GM12865 (cell line): Measurements from ENCODE around the gene TROAP.
"Not testable (repeated sequence)": the region's sequence is repeated elsewhere in the genome, so short reads cannot be mapped to it uniquely, and the experiment has no call there.

Experiments used
- DNase-seq: peaks from one replicate; pipeline ENCODE4 v3.0.0; 2010; ENCODE audit warnings: low read depth
- H3K4me3 ChIP-seq: 2 replicates; pipeline ENCODE4 v1.5.1; 2011; ENCODE audit warnings: mild to moderate bottlenecking, low read depth, low read length, control low read depth
- TF ChIP-seq, protein P1 (sequence below): IDR thresholded peaks from 2 replicates; pipeline ENCODE4 v1.5.1; 2011; ENCODE audit warnings: low read length, control low read depth, low read depth, inconsistent platforms; ENCODE audit not compliant: insufficient read depth; ENCODE audit errors: missing control alignments

Gene TROAP

GRCh38 chr12:49331380-49332222, 8.5 kb downstream of the TROAP start:
- TF ChIP-seq, protein P1, sequence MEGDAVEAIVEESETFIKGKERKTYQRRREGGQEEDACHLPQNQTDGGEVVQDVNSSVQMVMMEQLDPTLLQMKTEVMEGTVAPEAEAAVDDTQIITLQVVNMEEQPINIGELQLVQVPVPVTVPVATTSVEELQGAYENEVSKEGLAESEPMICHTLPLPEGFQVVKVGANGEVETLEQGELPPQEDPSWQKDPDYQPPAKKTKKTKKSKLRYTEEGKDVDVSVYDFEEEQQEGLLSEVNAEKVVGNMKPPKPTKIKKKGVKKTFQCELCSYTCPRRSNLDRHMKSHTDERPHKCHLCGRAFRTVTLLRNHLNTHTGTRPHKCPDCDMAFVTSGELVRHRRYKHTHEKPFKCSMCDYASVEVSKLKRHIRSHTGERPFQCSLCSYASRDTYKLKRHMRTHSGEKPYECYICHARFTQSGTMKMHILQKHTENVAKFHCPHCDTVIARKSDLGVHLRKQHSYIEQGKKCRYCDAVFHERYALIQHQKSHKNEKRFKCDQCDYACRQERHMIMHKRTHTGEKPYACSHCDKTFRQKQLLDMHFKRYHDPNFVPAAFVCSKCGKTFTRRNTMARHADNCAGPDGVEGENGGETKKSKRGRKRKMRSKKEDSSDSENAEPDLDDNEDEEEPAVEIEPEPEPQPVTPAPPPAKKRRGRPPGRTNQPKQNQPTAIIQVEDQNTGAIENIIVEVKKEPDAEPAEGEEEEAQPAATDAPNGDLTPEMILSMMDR: peak; percentile 49
- no peak overlapping the region for H3K4me3 ChIP-seq
- DNase-seq: no peak

GRCh38 chr12:49332441-49332861, 9.4 kb downstream of the TROAP start:
- TF ChIP-seq, protein P1: no peak
- no peak overlapping the region for H3K4me3 ChIP-seq
- DNase-seq: no peak

DNA sequence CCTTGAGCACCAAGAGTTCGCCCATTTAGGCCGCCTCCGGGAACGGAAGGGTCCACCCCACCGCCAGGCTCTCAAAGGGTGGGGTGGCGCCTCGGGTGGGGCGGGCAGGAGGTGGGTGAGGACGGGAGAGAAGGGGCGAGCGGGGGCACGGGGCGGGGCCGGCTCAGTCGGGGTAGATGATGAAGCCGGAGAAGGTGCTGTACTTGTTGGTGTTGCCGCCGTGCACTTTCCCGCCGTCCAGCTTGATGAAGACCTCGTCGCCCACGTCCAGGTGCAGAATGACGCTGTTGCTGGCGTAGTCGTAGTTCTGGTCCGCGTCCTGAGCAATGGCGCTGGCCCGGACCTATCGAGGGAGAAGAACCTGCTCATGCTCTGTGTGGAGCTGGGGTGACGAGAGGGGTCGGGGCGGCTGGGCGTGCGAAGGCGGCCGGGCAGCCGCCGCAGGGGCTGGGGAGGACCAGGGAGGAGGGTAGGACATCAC, 9.9 kb downstream of the TROAP start:
- no peak overlapping the region for H3K4me3 ChIP-seq
- TF ChIP-seq, protein P1: no peak
- no peak for DNase-seq

DNA sequence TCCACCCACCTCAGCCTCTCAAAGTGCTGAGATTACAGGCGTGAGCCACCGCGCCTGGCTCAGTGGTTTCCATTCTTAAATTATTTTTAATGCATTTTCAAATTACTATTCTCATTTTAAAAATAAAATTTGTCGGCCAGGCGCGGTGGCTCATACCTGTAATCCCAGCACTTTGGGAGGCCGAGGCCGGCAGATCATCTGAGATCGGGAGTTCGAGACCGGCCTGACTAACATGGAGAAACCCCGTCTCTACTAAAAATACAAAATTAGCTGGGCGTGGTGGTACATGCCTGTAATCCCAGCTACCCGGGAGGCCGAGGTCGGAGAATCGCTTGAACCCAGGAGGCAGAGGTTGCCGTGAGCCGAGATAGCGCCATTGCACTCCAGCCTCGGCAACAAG, 10.7 kb downstream of the TROAP start:
- not testable (repeated sequence) for DNase-seq, H3K4me3 ChIP-seq

DNA sequence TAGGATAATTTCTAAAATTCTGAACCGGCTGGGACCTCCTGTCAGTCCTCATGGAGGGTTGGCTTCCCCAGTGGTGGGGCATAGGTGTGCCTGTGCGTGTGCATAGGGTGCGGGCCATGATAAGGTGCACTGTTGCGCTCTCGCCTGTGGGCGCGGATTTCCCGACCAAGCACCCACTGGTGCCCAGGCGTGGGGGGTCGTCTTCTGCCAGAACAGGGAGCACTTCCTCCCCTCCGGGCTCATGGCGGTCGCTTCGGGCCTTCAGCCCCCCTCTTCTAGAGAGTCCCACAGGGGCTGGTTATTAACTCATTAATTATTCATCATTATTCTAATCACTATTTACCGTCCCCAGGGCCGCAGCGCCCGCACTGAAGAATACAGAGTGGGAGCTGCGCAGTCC, 11.2 kb downstream of the TROAP start:
- TF ChIP-seq, protein P1: no peak
- DNase-seq: no peak
- H3K4me3 ChIP-seq: no peak overlapping the region

DNA sequence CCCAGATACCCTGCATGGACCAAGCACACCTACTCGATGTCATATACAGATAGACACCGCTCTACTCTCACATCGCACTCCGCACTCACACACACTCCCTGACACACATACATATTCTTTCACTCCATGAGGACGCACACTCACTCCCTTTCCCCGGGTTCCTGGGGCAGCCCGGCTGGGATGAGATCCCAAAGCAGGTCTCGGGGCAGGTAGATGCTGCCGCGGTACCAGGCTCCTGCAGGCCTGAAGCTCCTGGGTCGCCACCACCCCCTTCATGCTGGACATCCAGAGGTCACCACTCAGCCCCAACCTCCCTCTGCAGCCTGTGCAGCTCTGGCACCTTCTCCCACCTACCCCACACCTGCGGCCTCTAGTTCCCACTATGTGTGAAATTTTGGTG, 11.6 kb downstream of the TROAP start:
- H3K4me3 ChIP-seq: no peak overlapping the region
- TF ChIP-seq, protein P1: no peak
- DNase-seq: no peak

- H3K4me3 ChIP-seq: no peak overlapping the region
- no peak for DNase-seq
- TF ChIP-seq, protein P1: no peak
These were observed 12.3 kb downstream of the TROAP start for GRCh38 chr12:49335118-49335954.
